ENCODE measurements around the gene ENTPD5.
A peak's percentile ranks its signal among the peaks of the same experiment; 100 is the strongest.

ENTPD5 gene

GRCh38 chr14:73961192-73961591, 57.9 kb downstream of the ENTPD5 start:
- DNase-seq (ENCODE audit: low read depth): no peak
- no peak for TF ChIP-seq CTCF (IDR thresholded peaks at IDR 0.05; ENCODE audit: insufficient read depth, low read depth, low read length, missing control alignments)
- H3K4me3 ChIP-seq (ENCODE audit: low read length): no peak overlapping the region

GRCh38 chr14:73958591-73958990, 60.5 kb downstream of the ENTPD5 start:
- H3K4me3 ChIP-seq (ENCODE audit: low read length): no peak overlapping the region
- DNase-seq (ENCODE audit: low read depth): peak; percentile 20
- no peak for TF ChIP-seq CTCF (IDR thresholded peaks at IDR 0.05; ENCODE audit: insufficient read depth, low read depth, low read length, missing control alignments)

- DNase-seq (ENCODE audit: low read depth): no peak
- TF ChIP-seq CTCF (IDR thresholded peaks at IDR 0.05; ENCODE audit: insufficient read depth, low read depth, low read length, missing control alignments): no peak
- H3K4me3 ChIP-seq (ENCODE audit: low read length): no peak overlapping the region
Observed at GRCh38 chr14:73955674-73956073, 63.4 kb downstream of the ENTPD5 start.

- no peak overlapping the region for H3K4me3 ChIP-seq (ENCODE audit: low read length)
- no peak for DNase-seq (ENCODE audit: low read depth)
- TF ChIP-seq CTCF (IDR thresholded peaks at IDR 0.05; ENCODE audit: insufficient read depth, low read depth, low read length, missing control alignments): no peak
Observed at GRCh38 chr14:73953731-73954130, 65.4 kb downstream of the ENTPD5 start.

- TF ChIP-seq CTCF (IDR thresholded peaks at IDR 0.05; ENCODE audit: insufficient read depth, low read depth, low read length, missing control alignments): no peak
- H3K4me3 ChIP-seq (ENCODE audit: low read length): peak within 1 kb of the TSS; percentile 95
Observed at GRCh38 chr14:73949752-73950734, 69.0 kb downstream of the ENTPD5 start, which contains the start of the genes COQ6 and FAM161B. COQ6 (plus strand) TSS chr14:73950302; CDS start chr14:73950333, 31 bp downstream. FAM161B (minus strand) TSS chr14:73950094; CDS start chr14:73950026, 68 bp downstream.

GRCh38 chr14:73945159-73945670, 73.9 kb downstream of the ENTPD5 start:
- no peak for DNase-seq (ENCODE audit: low read depth)
- H3K4me3 ChIP-seq (ENCODE audit: low read length): no peak overlapping the region
- TF ChIP-seq CTCF (IDR thresholded peaks at IDR 0.05; ENCODE audit: insufficient read depth, low read depth, low read length, missing control alignments): no peak

More at GRCh38 chr14:73949752-73950734, 69.0 kb downstream of the ENTPD5 start, which contains the start of the genes COQ6 and FAM161B:
- peak; percentile 98 for DNase-seq (ENCODE audit: low read depth)

Measured in epithelial cell of esophagus (primary cell).